Measurements from ENCODE around the gene PRDX2.

The PRDX2 gene

DNA sequence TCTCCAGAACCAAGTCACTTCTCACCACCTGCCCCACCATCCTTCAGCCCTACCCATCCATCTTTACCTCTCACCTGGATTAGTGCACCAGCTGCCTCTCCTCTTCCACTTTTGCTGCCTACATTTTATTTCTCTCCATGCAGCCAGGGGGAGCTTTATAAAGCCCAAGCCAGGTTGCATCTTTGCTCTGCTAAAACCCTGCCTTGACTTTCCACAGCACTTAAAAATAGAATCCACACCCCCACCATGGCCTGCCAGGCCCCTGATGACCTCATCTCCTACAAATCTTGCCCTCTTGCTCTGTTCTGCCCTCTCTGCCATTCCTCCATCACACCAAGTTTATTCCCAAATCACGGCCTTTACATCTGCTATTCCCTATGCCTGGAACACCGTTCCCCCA lies 28.0 kb downstream of the PRDX2 start:
- no peaks in the 10 kb centered on the region for H3K9me3 ChIP-seq (ENCODE audit: control insufficient read depth, low read length)
- H3K9ac ChIP-seq (ENCODE audit: low read length): peak overlapping the region; percentile 92
- peaks cover 8% of the 10 kb centered on the region for H3K36me3 ChIP-seq (ENCODE audit: control insufficient read depth, insufficient read depth, low read length, severe bottlenecking)
- no peaks in the 10 kb centered on the region for H3K27me3 ChIP-seq (replicated peaks; ENCODE audit: control insufficient read depth, insufficient read depth, low read length)
- peaks cover 46% of the 10 kb centered on the region for H3K4me1 ChIP-seq (ENCODE audit: control insufficient read depth, insufficient read depth, low read length)
- DNase-seq (ENCODE audit: low read depth): peak; percentile 41
- no peak overlapping the region for H3K4me3 ChIP-seq (ENCODE audit: low read length)

DNA sequence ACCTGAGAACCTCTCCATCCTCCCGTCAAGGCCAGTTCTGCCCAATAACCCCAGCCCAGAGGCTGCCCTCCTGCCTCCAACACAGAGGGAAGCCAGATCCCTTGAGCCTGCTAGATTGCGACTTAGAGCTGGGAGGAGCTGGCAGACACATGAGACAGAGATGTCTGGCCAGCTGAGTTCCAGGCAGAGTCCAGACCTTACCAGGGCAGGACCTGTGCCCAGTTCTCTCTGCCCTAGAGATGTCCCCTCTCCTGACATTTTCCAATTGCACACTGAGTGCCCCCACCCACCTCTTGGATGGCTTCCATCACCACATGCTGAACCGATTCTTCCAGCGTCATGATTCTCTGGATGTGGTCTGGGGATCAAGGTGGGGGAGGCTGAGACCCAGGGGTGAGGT lies 29.3 kb downstream of the PRDX2 start:
- Histone ChIP-seq H3K4me3 (ENCODE audit: low read length) (no peak overlapping the region), H3K36me3 (ENCODE audit: control insufficient read depth, insufficient read depth, low read length, severe bottlenecking) (peaks cover 19% of the 10 kb centered on the region), H3K9ac (ENCODE audit: low read length) (peak overlapping the region; percentile 92), H3K4me1 (ENCODE audit: control insufficient read depth, insufficient read depth, low read length) (peaks cover 37% of the 10 kb centered on the region), H3K27me3 (replicated peaks; ENCODE audit: control insufficient read depth, insufficient read depth, low read length) (no peaks in the 10 kb centered on the region), H3K9me3 (ENCODE audit: control insufficient read depth, low read length) (no peaks in the 10 kb centered on the region)
- DNase-seq (ENCODE audit: low read depth): no peak

DNA sequence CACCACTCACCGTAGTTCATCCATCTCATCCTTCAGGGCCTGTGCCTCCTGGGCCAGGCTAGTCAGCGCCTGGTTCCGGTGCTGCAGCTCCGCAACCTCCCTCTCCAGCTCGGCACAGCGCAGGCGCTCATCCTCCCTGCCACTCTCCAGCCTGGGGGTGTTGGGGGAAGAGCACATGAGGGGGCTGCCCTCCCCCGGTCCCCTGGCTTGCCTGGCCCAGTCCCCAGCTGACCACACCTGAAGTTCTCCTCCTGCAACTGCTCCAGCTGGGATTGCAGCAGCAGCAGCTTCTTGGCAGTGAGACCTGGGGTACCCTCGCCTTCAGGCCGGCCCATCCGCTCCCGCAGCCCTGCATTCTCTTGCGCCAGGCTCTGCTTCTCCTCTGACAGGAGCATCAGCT lies 30.7 kb downstream of the PRDX2 start:
- no peak overlapping the region for H3K4me3 ChIP-seq (ENCODE audit: low read length)
- peaks cover 23% of the 10 kb centered on the region for H3K36me3 ChIP-seq (ENCODE audit: control insufficient read depth, insufficient read depth, low read length, severe bottlenecking)
- no peak overlapping the region for H3K9ac ChIP-seq (ENCODE audit: low read length)
- H3K4me1 ChIP-seq (ENCODE audit: control insufficient read depth, insufficient read depth, low read length): peaks cover 35% of the 10 kb centered on the region
- no peaks in the 10 kb centered on the region for H3K9me3 ChIP-seq (ENCODE audit: control insufficient read depth, low read length)
- no peak for DNase-seq (ENCODE audit: low read depth)
- no peaks in the 10 kb centered on the region for H3K27me3 ChIP-seq (replicated peaks; ENCODE audit: control insufficient read depth, insufficient read depth, low read length)

DNA sequence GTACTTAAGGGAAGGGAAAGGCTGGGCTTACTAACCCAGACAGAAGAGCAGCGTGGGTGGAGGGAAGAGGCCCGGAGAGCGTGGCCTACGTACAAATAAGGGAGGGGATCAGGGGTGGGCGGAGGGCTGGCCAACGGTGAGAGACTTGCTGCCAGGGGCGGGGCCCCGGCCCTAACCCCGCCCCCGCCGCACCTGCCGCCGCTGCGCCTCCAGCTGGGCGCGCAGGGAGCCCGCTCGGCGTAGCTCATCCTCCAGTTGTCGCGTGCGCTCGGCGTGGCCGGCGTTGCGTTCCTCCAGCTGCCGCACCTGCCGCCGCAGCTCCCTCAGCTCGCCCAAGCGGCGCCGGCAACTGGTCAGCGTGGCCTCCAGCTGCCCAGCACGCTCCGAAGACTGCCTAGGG lies 31.9 kb downstream of the PRDX2 start:
- DNase-seq (ENCODE audit: low read depth): no peak
- peaks cover 34% of the 10 kb centered on the region for H3K36me3 ChIP-seq (ENCODE audit: control insufficient read depth, insufficient read depth, low read length, severe bottlenecking)
- peaks cover 29% of the 10 kb centered on the region for H3K4me1 ChIP-seq (ENCODE audit: control insufficient read depth, insufficient read depth, low read length)
- no peak overlapping the region for H3K9ac ChIP-seq (ENCODE audit: low read length)
- no peak overlapping the region for H3K4me3 ChIP-seq (ENCODE audit: low read length)
- no peaks in the 10 kb centered on the region for H3K27me3 ChIP-seq (replicated peaks; ENCODE audit: control insufficient read depth, insufficient read depth, low read length)
- H3K9me3 ChIP-seq (ENCODE audit: control insufficient read depth, low read length): no peaks in the 10 kb centered on the region

DNA sequence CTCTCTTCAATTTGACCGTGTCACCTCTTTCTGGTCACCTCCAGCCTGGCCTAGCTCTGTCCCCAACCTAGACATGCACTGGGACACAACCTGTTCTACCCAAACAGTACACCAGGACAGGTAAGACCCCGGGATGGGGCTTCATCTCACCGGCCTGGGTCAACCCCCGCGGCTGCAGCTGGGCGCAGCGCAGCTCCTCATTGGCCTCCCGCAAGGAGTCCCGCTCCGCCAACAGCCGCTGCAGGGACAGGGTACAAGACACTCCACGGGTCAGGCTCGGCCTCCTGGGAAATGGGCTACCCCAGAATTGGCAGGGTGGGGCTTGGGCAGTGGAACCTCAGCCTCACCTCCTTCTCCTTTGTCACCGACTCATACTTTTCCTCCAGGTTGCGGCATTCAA lies 33.9 kb downstream of the PRDX2 start:
- Histone ChIP-seq H3K9ac (ENCODE audit: low read length) (no peak overlapping the region), H3K36me3 (ENCODE audit: control insufficient read depth, insufficient read depth, low read length, severe bottlenecking) (peaks cover 46% of the 10 kb centered on the region), H3K4me3 (ENCODE audit: low read length) (no peak overlapping the region), H3K9me3 (ENCODE audit: control insufficient read depth, low read length) (no peaks in the 10 kb centered on the region), H3K27me3 (replicated peaks; ENCODE audit: control insufficient read depth, insufficient read depth, low read length) (no peaks in the 10 kb centered on the region), H3K4me1 (ENCODE audit: control insufficient read depth, insufficient read depth, low read length) (peaks cover 9% of the 10 kb centered on the region)
- DNase-seq (ENCODE audit: low read depth): no peak

DNA sequence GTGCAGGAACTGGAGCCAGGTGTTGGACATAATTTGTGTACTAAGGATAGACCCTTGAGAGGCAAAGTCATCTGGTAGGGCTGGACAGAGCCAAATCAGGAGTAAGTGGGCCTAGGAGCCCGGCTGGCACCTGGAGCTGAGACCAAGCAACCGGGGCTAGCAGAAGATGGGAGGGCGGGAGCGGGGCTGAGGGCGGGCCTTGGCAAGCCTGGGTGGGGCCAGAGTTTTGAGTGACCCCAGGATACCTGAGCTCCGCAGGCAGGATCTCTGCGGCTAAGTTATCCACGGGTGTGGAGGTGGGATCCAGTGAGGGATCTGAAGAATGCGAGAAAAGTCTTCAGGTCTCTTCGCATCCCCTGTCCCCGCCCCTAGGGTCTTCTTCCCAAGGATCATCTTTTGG lies 34.5 kb downstream of the PRDX2 start:
- Histone ChIP-seq H3K9ac (ENCODE audit: low read length) (no peak overlapping the region), H3K4me1 (ENCODE audit: control insufficient read depth, insufficient read depth, low read length) (peaks cover 4% of the 10 kb centered on the region), H3K9me3 (ENCODE audit: control insufficient read depth, low read length) (no peaks in the 10 kb centered on the region), H3K4me3 (ENCODE audit: low read length) (no peak overlapping the region), H3K27me3 (replicated peaks; ENCODE audit: control insufficient read depth, insufficient read depth, low read length) (no peaks in the 10 kb centered on the region), H3K36me3 (ENCODE audit: control insufficient read depth, insufficient read depth, low read length, severe bottlenecking) (peaks cover 51% of the 10 kb centered on the region)
- no peak for DNase-seq (ENCODE audit: low read depth)

DNA sequence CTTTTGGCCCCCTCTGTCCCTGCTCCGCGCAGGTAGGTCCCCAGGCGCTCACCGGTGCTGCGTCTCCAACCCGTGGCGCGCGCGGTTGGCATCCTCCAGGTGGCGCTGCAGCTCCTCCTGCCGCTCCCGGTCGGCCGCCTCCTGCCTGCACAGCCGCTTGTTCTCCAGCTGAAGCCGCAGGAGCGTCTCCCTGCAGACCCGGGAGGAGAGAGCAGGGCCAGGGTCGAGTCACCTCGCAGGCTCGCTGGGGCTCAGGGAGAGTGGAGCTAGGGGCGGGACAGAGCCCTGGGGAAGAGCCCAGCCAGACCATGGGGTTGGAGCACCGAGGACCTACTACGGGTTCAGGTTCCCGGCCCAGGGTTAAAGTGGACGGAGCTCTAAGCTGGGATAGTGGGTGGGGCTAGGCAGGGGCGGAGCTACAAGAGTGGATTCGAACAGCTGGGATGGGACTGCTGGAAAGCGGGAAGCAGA lies 35.5 kb downstream of the PRDX2 start:
- H3K4me1 ChIP-seq (ENCODE audit: control insufficient read depth, insufficient read depth, low read length): no peaks in the 10 kb centered on the region
- H3K9me3 ChIP-seq (ENCODE audit: control insufficient read depth, low read length): no peaks in the 10 kb centered on the region
- H3K9ac ChIP-seq (ENCODE audit: low read length): peak overlapping the region; percentile 42
- peak overlapping the region; percentile 73 for H3K4me3 ChIP-seq (ENCODE audit: low read length)
- H3K27me3 ChIP-seq (replicated peaks; ENCODE audit: control insufficient read depth, insufficient read depth, low read length): no peaks in the 10 kb centered on the region
- H3K36me3 ChIP-seq (ENCODE audit: control insufficient read depth, insufficient read depth, low read length, severe bottlenecking): peaks cover 52% of the 10 kb centered on the region
- DNase-seq (ENCODE audit: low read depth): peak; percentile 82

DNA sequence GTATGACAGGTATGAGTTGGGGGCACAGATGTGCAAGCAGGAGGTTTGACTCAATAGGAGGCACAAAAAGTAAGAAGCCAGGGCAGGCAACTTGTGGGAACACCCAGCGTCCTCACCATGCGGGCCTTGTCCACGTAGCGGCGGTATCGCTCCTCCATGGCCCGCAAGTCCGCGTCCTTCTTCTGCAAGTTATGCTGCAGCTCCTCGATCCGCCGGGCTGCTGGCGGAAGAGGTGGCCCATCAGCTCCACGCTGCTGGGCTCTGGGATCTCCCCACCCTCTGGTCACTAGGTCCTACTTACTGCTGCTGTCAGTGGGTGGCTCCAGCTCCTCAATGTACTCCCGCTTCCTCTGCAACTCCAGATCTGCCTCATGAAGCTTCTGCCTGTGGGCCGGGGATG lies 36.9 kb downstream of the PRDX2 start:
- Histone ChIP-seq H3K9me3 (ENCODE audit: control insufficient read depth, low read length) (no peaks in the 10 kb centered on the region), H3K4me3 (ENCODE audit: low read length) (no peak overlapping the region), H3K9ac (ENCODE audit: low read length) (no peak overlapping the region), H3K27me3 (replicated peaks; ENCODE audit: control insufficient read depth, insufficient read depth, low read length) (no peaks in the 10 kb centered on the region), H3K36me3 (ENCODE audit: control insufficient read depth, insufficient read depth, low read length, severe bottlenecking) (peaks cover 46% of the 10 kb centered on the region), H3K4me1 (ENCODE audit: control insufficient read depth, insufficient read depth, low read length) (no peaks in the 10 kb centered on the region)
- DNase-seq (ENCODE audit: low read depth): no peak

DNA sequence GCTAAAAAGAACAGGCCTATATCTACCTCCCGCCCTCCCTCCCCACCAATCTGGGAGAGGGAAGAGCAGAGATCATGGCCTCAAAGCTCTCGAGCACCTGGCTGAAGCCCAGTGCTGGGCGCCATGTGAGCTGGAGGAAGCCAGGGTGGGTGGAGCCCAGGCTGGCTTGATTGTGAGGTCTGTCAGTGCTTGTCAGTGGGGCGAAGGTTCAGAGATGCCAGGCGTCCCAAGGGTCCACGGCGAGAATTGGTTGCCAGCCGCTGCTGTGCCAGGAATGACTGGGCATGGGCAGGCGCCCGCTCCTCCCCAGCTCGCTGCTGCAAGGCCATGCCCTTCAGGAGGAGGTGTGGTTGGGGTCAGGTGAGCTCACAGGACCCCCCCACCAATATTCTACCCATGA lies 38.5 kb downstream of the PRDX2 start:
- DNase-seq (ENCODE audit: low read depth): no peak
- Histone ChIP-seq H3K27me3 (replicated peaks; ENCODE audit: control insufficient read depth, insufficient read depth, low read length) (no peaks in the 10 kb centered on the region), H3K36me3 (ENCODE audit: control insufficient read depth, insufficient read depth, low read length, severe bottlenecking) (peaks cover 44% of the 10 kb centered on the region), H3K4me1 (ENCODE audit: control insufficient read depth, insufficient read depth, low read length) (no peaks in the 10 kb centered on the region), H3K4me3 (ENCODE audit: low read length) (no peak overlapping the region), H3K9me3 (ENCODE audit: control insufficient read depth, low read length) (no peaks in the 10 kb centered on the region), H3K9ac (ENCODE audit: low read length) (no peak overlapping the region)

DNA sequence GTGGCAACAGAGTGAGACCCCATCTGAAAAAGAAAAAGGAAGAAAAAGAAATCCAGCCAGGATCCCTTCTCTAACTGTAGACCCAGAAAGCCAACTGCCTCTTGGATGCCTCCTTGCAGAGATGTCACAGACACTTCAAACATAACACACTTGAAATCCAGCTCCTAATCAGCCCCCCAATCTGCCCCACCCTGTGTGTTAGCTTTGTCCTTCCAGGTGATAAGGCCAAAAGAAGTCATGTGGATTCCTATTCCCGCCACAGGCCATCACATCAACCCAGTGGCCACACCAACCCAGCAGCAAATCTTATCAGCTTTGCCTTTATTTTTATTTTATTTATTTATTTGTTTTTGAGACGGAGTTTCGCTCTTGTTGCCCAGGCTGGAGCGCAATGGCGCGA lies 41.9 kb downstream of the PRDX2 start:
- Histone ChIP-seq H3K4me3 (ENCODE audit: low read length) (no peak overlapping the region), H3K27me3 (replicated peaks; ENCODE audit: control insufficient read depth, insufficient read depth, low read length) (no peaks in the 10 kb centered on the region), H3K4me1 (ENCODE audit: control insufficient read depth, insufficient read depth, low read length) (peaks cover 3% of the 10 kb centered on the region), H3K36me3 (ENCODE audit: control insufficient read depth, insufficient read depth, low read length, severe bottlenecking) (peaks cover 21% of the 10 kb centered on the region), H3K9ac (ENCODE audit: low read length) (no peak overlapping the region), H3K9me3 (ENCODE audit: control insufficient read depth, low read length) (no peaks in the 10 kb centered on the region)
- no peak for DNase-seq (ENCODE audit: low read depth)

DNA sequence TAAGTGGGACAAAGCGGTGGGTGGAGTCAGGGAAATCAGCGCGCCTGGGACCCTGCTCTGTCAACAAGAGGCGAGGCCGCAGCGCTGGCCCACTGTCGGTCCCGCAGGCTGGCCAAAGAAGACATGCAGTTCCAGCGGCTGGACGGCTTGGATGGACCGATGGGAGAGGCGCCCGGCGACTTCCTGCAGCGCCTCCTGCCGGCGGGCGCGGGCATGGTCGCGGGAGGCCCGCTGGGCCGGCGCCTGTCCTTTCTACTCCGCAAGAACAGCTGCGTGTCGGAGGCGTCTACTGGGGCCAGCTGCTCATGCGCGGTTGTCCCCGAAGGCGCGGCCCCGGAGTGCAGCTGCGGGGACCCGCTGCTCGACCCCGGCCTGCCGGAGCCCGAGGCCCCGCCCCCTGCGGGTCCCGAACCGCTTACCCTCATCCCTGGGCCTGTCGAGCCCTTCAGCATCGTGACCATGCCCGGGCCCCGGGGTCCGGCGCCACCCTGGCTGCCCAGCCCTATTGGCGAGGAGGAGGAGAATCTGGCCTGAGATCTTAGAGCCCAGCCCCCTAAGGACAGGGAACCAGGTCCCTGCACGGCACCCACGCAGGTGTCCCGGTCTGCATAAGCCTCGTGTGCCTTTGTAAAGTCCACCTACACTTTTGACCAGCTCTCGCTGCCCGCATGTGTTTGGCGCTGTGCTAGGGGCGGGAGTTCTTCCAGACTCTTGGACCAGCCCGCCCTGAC lies 43.9 kb downstream of the PRDX2 start:
- Histone ChIP-seq H3K36me3 (ENCODE audit: control insufficient read depth, insufficient read depth, low read length, severe bottlenecking) (peaks cover 9% of the 10 kb centered on the region), H3K4me1 (ENCODE audit: control insufficient read depth, insufficient read depth, low read length) (peaks cover 3% of the 10 kb centered on the region), H3K4me3 (ENCODE audit: low read length) (peak overlapping the region; percentile 62), H3K9ac (ENCODE audit: low read length) (peak overlapping the region; percentile 56), H3K27me3 (replicated peaks; ENCODE audit: control insufficient read depth, insufficient read depth, low read length) (peaks cover 4% of the 10 kb centered on the region), H3K9me3 (ENCODE audit: control insufficient read depth, low read length) (no peaks in the 10 kb centered on the region)
- DNase-seq (ENCODE audit: low read depth): peak; percentile 82
